Measurements from ENCODE around the gene CA10.

CA10 gene

GRCh38 chr17:51770027-51770759, 388.3 kb downstream of the CA10 start:
- no peak overlapping the region for H3K4me3 ChIP-seq (replicated peaks; ENCODE audit: low read depth, low read length)
- H3K27me3 ChIP-seq (replicated peaks; ENCODE audit: control insufficient read depth, insufficient read depth, low read length): no peaks in the 10 kb centered on the region
- no peaks in the 10 kb centered on the region for H3K36me3 ChIP-seq (ENCODE audit: control insufficient read depth, insufficient read depth, low read length)
- DNase-seq (ENCODE audit: extremely low read depth, insufficient read length): no peak
- no peak for TF ChIP-seq CTCF (IDR thresholded peaks at IDR 0.05; ENCODE audit: insufficient read depth, low read length, poor library complexity, severe bottlenecking)

GRCh38 chr17:51769231-51769630, 389.3 kb downstream of the CA10 start:
- no peak for TF ChIP-seq CTCF (IDR thresholded peaks at IDR 0.05; ENCODE audit: insufficient read depth, low read length, poor library complexity, severe bottlenecking)
- DNase-seq (ENCODE audit: extremely low read depth, insufficient read length): no peak
- Histone ChIP-seq H3K4me3 (replicated peaks; ENCODE audit: low read depth, low read length) (no peak overlapping the region), H3K27me3 (replicated peaks; ENCODE audit: control insufficient read depth, insufficient read depth, low read length) (no peaks in the 10 kb centered on the region), H3K36me3 (ENCODE audit: control insufficient read depth, insufficient read depth, low read length) (no peaks in the 10 kb centered on the region)

GRCh38 chr17:51768706-51769105, 389.8 kb downstream of the CA10 start:
- Histone ChIP-seq H3K36me3 (ENCODE audit: control insufficient read depth, insufficient read depth, low read length) (no peaks in the 10 kb centered on the region), H3K4me3 (replicated peaks; ENCODE audit: low read depth, low read length) (no peak overlapping the region), H3K27me3 (replicated peaks; ENCODE audit: control insufficient read depth, insufficient read depth, low read length) (no peaks in the 10 kb centered on the region)
- no peak for DNase-seq (ENCODE audit: extremely low read depth, insufficient read length)
- no peak for TF ChIP-seq CTCF (IDR thresholded peaks at IDR 0.05; ENCODE audit: insufficient read depth, low read length, poor library complexity, severe bottlenecking)

- TF ChIP-seq CTCF (IDR thresholded peaks at IDR 0.05; ENCODE audit: insufficient read depth, low read length, poor library complexity, severe bottlenecking): no peak
- no peaks in the 10 kb centered on the region for H3K27me3 ChIP-seq (replicated peaks; ENCODE audit: control insufficient read depth, insufficient read depth, low read length)
- H3K4me3 ChIP-seq (replicated peaks; ENCODE audit: low read depth, low read length): no peak overlapping the region
- DNase-seq (ENCODE audit: extremely low read depth, insufficient read length): no peak
- H3K36me3 ChIP-seq (ENCODE audit: control insufficient read depth, insufficient read depth, low read length): no peaks in the 10 kb centered on the region
Observed at GRCh38 chr17:51767287-51767686, 391.2 kb downstream of the CA10 start.

GRCh38 chr17:51765282-51766135, 393.0 kb downstream of the CA10 start:
- DNase-seq (ENCODE audit: extremely low read depth, insufficient read length): no peak
- no peak overlapping the region for H3K4me3 ChIP-seq (replicated peaks; ENCODE audit: low read depth, low read length)
- no peaks in the 10 kb centered on the region for H3K27me3 ChIP-seq (replicated peaks; ENCODE audit: control insufficient read depth, insufficient read depth, low read length)
- no peak for TF ChIP-seq CTCF (IDR thresholded peaks at IDR 0.05; ENCODE audit: insufficient read depth, low read length, poor library complexity, severe bottlenecking)
- H3K36me3 ChIP-seq (ENCODE audit: control insufficient read depth, insufficient read depth, low read length): no peaks in the 10 kb centered on the region
